GM18499 (cell line): ENCODE results near the gene ARHGAP31.
A peak's percentile ranks its signal among the peaks of the same experiment; 100 is the strongest.
"Not testable (repeated sequence)": the region's sequence is repeated elsewhere in the genome, so short reads cannot be mapped to it uniquely, and the experiment has no call there.

Source experiments
- ATAC-seq: cut with Tn5 transposase; IDR thresholded peaks from one replicate; pipeline ENCODE4 v1.9.1; 2021; ENCODE audit warnings: moderate number of reproducible peaks; ENCODE audit not compliant: insufficient read depth, unreplicated experiment

The ARHGAP31 gene

GRCh38 chr3:119318876-119319275 lies 24.7 kb downstream of the ARHGAP31 start:
- no peak for ATAC-seq

- ATAC-seq, result no peak
Observed at GRCh38 chr3:119319311-119319710, 25.1 kb downstream of the ARHGAP31 start.

GRCh38 chr3:119320785-119321184 lies 26.6 kb downstream of the ARHGAP31 start:
- not testable (repeated sequence) for ATAC-seq

- ATAC-seq, result peak; percentile 6
Observed at GRCh38 chr3:119322021-119322834, 28.0 kb downstream of the ARHGAP31 start.

- ATAC-seq, result peak; percentile 67
Observed at GRCh38 chr3:119322835-119323722, 28.9 kb downstream of the ARHGAP31 start.

GRCh38 chr3:119323723-119324085 lies 29.5 kb downstream of the ARHGAP31 start:
- no peak for ATAC-seq

GRCh38 chr3:119324899-119325298 lies 30.7 kb downstream of the ARHGAP31 start:
- no peak for ATAC-seq

- no peak for ATAC-seq
Observed at GRCh38 chr3:119326976-119327375, 32.8 kb downstream of the ARHGAP31 start.

GRCh38 chr3:119329551-119329950 lies 35.4 kb downstream of the ARHGAP31 start:
- no peak for ATAC-seq

- ATAC-seq, result no peak
Observed at GRCh38 chr3:119330181-119330580, 36.0 kb downstream of the ARHGAP31 start.

GRCh38 chr3:119330858-119331257 lies 36.7 kb downstream of the ARHGAP31 start:
- ATAC-seq, result no peak

GRCh38 chr3:119331661-119332060 lies 37.5 kb downstream of the ARHGAP31 start:
- ATAC-seq, result no peak

- ATAC-seq, result no peak
Observed at GRCh38 chr3:119333773-119334509, 39.8 kb downstream of the ARHGAP31 start.

GRCh38 chr3:119336823-119337222 lies 42.6 kb downstream of the ARHGAP31 start:
- ATAC-seq, result no peak

GRCh38 chr3:119337407-119337806 lies 43.2 kb downstream of the ARHGAP31 start:
- not testable (repeated sequence) for ATAC-seq

- no peak for ATAC-seq
Observed at GRCh38 chr3:119338754-119339153, 44.6 kb downstream of the ARHGAP31 start.

- ATAC-seq, result no peak
Observed at GRCh38 chr3:119340014-119340413, 45.8 kb downstream of the ARHGAP31 start.

GRCh38 chr3:119340446-119340845 lies 46.3 kb downstream of the ARHGAP31 start:
- ATAC-seq, result no peak

GRCh38 chr3:119342176-119342575 lies 48.0 kb downstream of the ARHGAP31 start:
- no peak for ATAC-seq

- no peak for ATAC-seq
Observed at GRCh38 chr3:119343719-119344118, 49.5 kb downstream of the ARHGAP31 start.

GRCh38 chr3:119346076-119346496 lies 51.9 kb downstream of the ARHGAP31 start:
- no peak for ATAC-seq
